ENCODE data around the gene FGF2. TPM values are rescaled to one million over a fixed set of nuclear protein-coding genes. Genes with fewer than 3 reads are reported as not detected.

FGF2 gene
- total and polyA plus RNA-seq, 4 donors: 0.52 to 1.4 (median 0.98) TPM

- H3K9me3 ChIP-seq (ENCODE audit: control insufficient read depth in 4 of 4, low read length in 3 of 4): no peaks in the 10 kb centered on the region
- H3K4me3 ChIP-seq (ENCODE audit: low read depth in 1 of 3, low read length in 3 of 3): no peak overlapping the region
- no peak overlapping the region for H3K27ac ChIP-seq (ENCODE audit: low read depth in 1 of 2, low read length in 2 of 2)
- no peaks in the 10 kb centered on the region for H3K27me3 ChIP-seq (ENCODE audit: control insufficient read depth in 4 of 4, insufficient read depth in 4 of 4, low read length in 3 of 4)
- TF ChIP-seq JUND (IDR thresholded peaks at IDR 0.05): no peak
- TF ChIP-seq SP1 (IDR thresholded peaks at IDR 0.05): no peak
- no peak for TF ChIP-seq GABPA (IDR thresholded peaks at IDR 0.05 in 1 of 2, conservative IDR thresholded peaks at IDR 0.05 in 1 of 2)
- TF ChIP-seq HNF4G (IDR thresholded peaks at IDR 0.05): no peak
- TF ChIP-seq HNF4A (conservative IDR thresholded peaks at IDR 0.05): no peak
- no peak for TF ChIP-seq TAF1 (conservative IDR thresholded peaks at IDR 0.05)
- no peak for TF ChIP-seq FOXA1 (IDR thresholded peaks at IDR 0.05)
- TF ChIP-seq MAX (IDR thresholded peaks at IDR 0.05): no peak
- no peak for TF ChIP-seq REST (IDR thresholded peaks at IDR 0.05)
- H3K4me1 ChIP-seq (ENCODE audit: control insufficient read depth in 4 of 4, insufficient read depth in 4 of 4, low read length in 3 of 4): peaks cover 0 to 2% (median 1%) of the 10 kb centered on the region in 4 donors
- WGBS: 96% methylated on average over 7 of the region's 7 CpGs
- no peak for DNase-seq (ENCODE audit: low spot score)
- no peaks in the 10 kb centered on the region for H3K36me3 ChIP-seq (ENCODE audit: control insufficient read depth in 4 of 4, insufficient read depth in 3 of 4, low read depth in 1 of 4, low read length in 3 of 4)
- no peak overlapping the region for H3K9ac ChIP-seq (ENCODE audit: low read depth in 1 of 2, low read length in 2 of 2)
Observed at GRCh38 chr4:122777846-122778673, 48.6 kb upstream of the FGF2 start.

- no peak for DNase-seq (ENCODE audit: low spot score)
- Histone ChIP-seq H3K27ac (ENCODE audit: low read depth in 1 of 2, low read length in 2 of 2) (no peak overlapping the region), H3K9ac (ENCODE audit: low read depth in 1 of 2, low read length in 2 of 2) (no peak overlapping the region), H3K36me3 (ENCODE audit: control insufficient read depth in 4 of 4, insufficient read depth in 3 of 4, low read depth in 1 of 4, low read length in 3 of 4) (no peaks in the 10 kb centered on the region), H3K9me3 (ENCODE audit: control insufficient read depth in 4 of 4, low read length in 3 of 4) (no peaks in the 10 kb centered on the region), H3K4me1 (ENCODE audit: control insufficient read depth in 4 of 4, insufficient read depth in 4 of 4, low read length in 3 of 4) (peaks cover 2 to 16% (median 15%) of the 10 kb centered on the region in 4 donors), H3K27me3 (ENCODE audit: control insufficient read depth in 4 of 4, insufficient read depth in 4 of 4, low read length in 3 of 4) (no peaks in the 10 kb centered on the region), H3K4me3 (ENCODE audit: low read depth in 1 of 3, low read length in 3 of 3) (no peak overlapping the region)
- 91% methylated on average over 2 of the region's 2 CpGs for WGBS
- TF ChIP-seq JUND (IDR thresholded peaks at IDR 0.05) (no peak), ATF3 (IDR thresholded peaks at IDR 0.05) (no peak), ZBTB33 (IDR thresholded peaks at IDR 0.05) (no peak), REST (IDR thresholded peaks at IDR 0.05) (no peak), HNF4G (IDR thresholded peaks at IDR 0.05) (no peak), RAD21 (IDR thresholded peaks at IDR 0.05) (no peak)
Observed at GRCh38 chr4:122781486-122781885, 45.1 kb upstream of the FGF2 start.

All from liver (tissue), 9 donors.